NCI-H2171 (cell line): Measurements from ENCODE around the gene ZSCAN22.

Experiments
- DNase-seq: peaks from one replicate; lab custom pipeline; 2025; lab: John Stamatoyannopoulos, UW

Gene ZSCAN22

GRCh38 chr19:58351990-58352755 is 25.4 kb downstream of the ZSCAN22 start:
- no peak for DNase-seq

DNA sequence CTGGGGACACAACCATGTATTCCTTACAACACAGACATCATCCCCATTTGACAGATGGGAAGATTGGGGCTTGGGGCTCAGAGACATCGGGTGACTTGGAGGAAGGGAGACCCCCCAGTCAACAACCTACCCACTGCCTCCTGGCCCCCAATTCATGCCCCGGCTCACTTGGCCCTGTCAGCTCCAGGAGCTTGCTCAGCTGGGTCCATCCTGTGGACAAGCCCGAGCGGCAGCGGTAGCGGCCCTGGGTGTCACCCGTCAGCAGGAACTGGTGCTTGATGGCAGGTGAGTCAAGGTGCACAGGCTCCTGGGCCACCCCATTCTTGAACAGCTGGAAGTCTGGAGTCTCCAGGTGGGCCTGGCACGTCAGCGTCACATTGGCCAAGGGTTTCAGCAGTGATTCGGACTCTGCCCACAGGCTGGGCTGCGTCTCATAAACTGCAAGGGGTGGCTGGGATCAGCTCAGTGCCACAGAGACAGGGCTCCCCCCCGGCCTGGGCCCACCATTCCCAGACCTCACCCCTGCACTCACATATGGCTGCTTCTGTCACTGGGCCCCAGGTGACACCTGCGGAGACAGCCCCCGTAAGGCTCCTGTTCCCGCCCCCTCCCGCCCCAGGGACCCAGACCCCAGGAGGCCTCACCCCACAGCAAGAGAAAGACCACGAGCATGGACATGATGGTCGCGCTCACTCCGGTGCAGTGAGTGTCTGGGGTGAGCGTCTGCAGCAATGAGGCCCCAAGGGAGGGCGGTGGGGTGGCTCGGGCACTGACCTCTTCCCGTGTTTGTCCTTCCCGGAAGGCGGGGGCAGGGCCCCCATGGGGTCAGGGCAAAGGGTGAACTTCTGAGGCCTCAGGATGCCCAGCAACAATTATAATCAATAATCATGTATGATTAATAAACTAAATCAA is 26.2 kb downstream of the ZSCAN22 start, which contains the start of gene A1BG:
A1BG (minus strand) TSS at position 733 of the 912 bp plus-strand sequence; CDS start at position 678, 55 bp downstream.
- no peak for DNase-seq

- DNase-seq, result no peak
These were observed 27.1 kb downstream of the ZSCAN22 start for GRCh38 chr19:58353717-58354477.

GRCh38 chr19:58354478-58355030 is 27.8 kb downstream of the ZSCAN22 start:
- DNase-seq, result no peak

- DNase-seq, result no peak
These were observed 28.5 kb downstream of the ZSCAN22 start for GRCh38 chr19:58355215-58355796.

DNA sequence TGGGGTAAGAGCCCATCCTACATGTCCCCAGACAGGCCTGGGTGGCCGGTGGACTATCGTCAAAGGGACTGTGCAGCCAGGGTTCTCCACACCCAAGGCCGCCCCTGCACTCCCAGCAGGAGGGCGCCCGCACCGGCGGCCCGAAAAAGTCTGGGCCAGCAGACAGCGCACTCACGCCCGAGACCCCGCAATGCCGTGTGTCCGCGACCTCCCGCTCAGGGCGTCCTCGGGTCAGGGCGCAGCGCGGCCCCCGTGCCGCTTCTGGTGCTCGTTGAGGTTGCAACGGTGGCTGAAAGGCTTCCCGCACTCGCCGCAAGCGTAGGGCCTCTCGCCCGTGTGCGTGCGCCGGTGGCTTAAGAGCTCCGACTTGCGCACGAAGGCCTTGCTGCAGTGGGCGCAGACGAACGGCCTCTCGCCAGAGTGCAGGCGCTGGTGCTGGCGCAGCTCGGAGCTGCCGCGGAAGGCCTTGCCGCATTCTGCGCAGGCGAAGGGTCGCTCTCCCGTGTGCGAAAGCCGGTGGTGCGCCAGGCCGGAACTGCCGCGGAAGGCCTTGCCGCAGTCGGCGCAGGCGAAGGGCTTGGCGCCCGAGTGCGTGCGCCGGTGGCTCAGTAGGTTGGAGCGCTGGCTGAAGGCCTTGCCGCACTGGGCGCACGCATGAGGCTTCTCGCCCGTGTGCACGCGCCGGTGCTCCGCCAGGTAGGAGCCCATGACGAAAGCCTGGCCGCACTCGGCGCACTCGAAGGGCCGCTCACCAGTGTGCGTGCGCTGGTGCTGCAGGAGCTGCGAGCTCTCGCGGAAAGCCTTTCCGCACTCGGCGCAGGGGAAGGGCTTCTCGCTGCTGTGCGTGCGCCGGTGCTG is 29.3 kb downstream of the ZSCAN22 start:
- DNase-seq, result no peak

- DNase-seq, result no peak
These were observed 30.1 kb downstream of the ZSCAN22 start for GRCh38 chr19:58356766-58357480.

DNA sequence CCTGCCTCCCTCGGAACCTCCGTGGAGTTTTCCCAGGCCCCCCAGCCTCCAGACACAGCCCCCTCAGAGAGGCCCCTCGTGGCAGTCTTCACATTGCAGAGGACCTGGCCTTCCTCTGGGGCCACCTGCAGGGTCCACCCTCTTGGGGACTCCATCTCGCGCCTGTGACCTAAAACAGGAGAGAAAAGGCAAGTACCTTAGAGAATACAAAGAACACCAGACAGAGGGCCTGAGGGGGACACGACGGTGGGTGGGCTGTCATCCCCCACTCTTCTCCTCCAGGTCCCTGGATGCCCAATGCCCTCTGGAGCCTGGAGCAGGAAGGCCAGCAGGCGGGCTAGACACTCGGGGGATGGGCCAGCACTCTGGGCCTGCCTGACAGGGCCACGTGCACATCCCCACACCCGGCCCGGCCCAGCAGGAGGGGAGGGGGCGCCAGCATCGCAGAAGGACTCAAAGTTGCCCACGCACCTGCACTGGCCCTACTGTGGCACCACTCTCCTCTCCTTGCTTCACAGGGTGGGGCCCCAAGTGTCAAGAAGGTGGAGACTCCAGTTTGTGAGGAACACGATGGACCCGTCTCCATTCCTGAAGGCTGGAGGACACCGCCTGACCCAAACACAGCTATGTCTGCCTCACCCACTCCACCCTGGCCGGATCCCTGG is 30.8 kb downstream of the ZSCAN22 start:
- DNase-seq, result no peak

- peak; percentile 17 for DNase-seq
These were observed 35.1 kb downstream of the ZSCAN22 start for GRCh38 chr19:58361900-58362271.

DNA sequence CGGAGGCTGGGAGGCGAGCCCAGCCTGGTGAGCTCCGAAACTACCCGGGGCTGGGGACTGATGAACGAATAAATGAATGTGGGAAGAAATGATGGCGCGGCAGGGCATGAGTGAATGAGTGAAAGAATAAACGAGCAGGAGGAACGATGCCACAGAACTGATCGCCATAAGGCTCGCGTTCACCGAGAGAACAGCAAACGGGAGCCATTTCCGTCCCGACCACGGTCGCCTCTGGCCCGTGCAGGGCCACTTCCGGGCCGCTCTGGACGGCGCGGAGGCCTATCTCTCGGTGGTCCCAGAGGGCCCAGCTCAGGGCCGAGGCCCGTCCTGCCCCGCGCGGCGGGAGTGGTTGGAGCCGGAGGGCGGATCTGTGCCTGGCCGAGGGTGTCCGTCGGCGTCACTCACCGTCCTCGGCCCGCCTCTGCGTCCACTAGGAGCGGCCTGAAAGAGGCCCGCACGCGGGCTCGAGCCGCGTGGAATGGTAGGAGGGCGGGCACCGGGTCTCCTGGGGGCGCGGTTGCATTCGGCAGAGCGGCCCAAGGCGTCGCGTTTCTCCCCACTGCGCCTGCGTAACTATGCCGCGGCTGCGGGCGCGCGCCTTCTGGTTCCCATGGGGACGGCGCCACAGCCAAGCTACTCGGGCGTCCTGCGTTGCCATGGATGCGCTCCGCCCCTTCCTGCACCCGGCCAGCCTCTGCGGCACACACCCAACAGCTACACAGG is 35.6 kb downstream of the ZSCAN22 start, which contains the start of gene ZNF497:
ZNF497 (minus strand) TSS at position 480 of the 723 bp plus-strand sequence. CDS start 5,116 bp downstream, outside the sequence.
- DNase-seq, result peak; percentile 94

DNA sequence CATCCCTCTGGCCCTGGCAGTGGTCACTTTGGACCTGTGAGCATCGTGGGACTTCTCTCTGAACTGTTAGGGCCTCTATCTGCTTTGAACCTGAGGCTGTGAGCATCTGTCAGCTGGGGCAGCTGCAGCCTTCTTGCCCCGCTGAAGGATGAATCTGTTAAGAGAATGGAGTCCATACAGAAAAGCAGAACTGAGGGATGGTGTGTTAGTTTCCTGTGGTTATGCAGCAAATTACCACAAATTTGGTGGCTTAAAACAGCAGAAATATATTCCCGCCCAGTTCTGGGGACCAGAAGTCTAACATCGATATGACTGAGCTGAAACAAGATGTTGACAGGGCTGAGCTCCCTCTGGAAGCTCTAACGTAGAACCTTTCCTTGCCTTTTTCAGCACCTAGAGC is 37.4 kb downstream of the ZSCAN22 start:
- DNase-seq, result no peak

GRCh38 chr19:58366585-58367430 is 40.0 kb downstream of the ZSCAN22 start:
- no peak for DNase-seq

GRCh38 chr19:58367698-58368454 is 41.1 kb downstream of the ZSCAN22 start:
- DNase-seq, result no peak

DNA sequence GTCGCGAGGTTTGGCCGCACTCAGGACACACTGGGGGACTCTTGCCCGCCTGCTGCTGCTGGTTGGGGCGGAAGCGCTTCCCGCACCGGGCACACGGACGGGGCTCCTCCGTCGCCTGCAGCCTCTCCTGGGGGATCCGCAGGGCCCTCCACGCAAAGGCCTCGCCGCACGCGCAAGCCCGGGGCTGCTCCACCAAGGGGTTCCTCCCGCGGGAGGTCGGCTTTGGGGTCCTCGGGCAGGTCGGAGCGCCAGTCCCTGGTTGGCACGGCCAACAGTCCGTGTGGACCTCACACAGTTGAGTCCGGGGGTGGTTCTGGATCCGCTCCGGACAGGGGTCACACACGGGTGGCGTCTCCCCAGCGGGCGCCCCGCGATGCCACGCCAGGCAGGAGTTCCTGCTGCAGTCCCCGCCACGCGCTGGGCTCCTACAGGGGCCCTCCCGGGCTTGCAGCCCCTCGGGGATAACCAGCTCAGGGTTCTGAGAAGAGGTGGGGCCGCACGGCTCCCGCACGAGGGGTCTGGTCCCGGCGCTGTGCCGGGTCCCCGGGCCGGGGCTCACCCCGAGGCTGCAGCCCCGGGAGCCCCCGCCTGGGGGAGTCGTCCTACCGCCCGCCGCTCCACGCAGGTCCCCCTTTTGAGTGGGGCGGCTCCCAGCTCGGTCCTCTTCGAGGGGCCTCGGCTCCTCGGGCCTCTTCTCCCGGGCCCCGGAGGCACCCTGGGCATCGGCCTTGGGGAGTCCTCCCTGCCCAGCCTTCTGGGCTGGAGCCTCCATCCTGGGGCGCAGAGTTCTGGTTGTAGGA is 42.0 kb downstream of the ZSCAN22 start:
- no peak for DNase-seq

- no peak for DNase-seq
These were observed 45.7 kb downstream of the ZSCAN22 start for GRCh38 chr19:58372311-58373133.
